ENCODE results near the gene ASTN2.

ASTN2 gene

DNA sequence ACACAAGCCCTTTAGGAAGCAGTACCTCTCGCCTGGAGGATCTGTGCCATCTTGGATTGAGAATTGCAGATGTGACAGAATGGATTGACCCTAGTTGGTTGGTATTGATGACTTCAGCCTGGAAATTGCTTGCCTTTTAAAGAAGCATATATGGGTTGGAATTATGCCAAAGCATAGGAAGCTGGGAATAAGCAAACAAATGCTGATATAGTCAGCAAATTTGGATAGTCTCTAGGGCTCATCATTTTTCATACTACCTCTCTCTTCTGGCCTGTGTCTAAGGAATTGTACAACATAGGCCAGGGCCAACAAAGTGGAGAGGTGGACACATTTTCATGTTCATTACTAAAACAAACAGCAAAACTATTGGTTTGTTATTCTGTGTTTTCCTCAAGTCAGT is 714.6 kb downstream of the ASTN2 start:
- no peak for DNase-seq (ENCODE audit: low spot score)
- Histone ChIP-seq H3K27ac (no peak overlapping the region), H3K4me3 (no peak overlapping the region)
- no peak for TF ChIP-seq CTCF (IDR thresholded peaks at IDR 0.05)

- H3K27ac ChIP-seq = no peak overlapping the region
- no peak for TF ChIP-seq CTCF (IDR thresholded peaks at IDR 0.05)
- no peak overlapping the region for H3K4me3 ChIP-seq
- no peak for DNase-seq (ENCODE audit: low spot score)
These were observed 717.0 kb downstream of the ASTN2 start for GRCh38 chr9:116697887-116698286.

DNA sequence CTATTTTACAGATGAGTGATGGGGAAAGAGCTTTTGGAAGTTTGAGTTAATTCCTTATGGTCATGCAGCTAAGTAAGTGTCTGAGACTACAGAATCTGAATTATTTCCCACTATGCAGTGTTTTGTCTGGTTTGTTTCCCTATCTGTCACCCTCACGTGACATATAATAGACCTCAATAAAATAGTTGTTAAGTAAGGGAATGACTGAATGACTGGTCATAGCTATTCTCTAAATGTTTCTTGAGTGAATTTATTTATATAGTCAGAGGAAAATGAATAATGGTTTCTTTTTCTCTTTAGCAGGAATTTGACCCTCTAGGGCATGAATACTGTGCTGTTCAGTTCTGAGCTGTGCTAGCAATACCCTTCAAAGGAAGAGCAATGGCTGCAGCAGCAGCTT is 717.5 kb downstream of the ASTN2 start:
- Histone ChIP-seq H3K4me3 (no peak overlapping the region), H3K27ac (no peak overlapping the region)
- no peak for TF ChIP-seq CTCF (IDR thresholded peaks at IDR 0.05)
- no peak for DNase-seq (ENCODE audit: low spot score)

DNA sequence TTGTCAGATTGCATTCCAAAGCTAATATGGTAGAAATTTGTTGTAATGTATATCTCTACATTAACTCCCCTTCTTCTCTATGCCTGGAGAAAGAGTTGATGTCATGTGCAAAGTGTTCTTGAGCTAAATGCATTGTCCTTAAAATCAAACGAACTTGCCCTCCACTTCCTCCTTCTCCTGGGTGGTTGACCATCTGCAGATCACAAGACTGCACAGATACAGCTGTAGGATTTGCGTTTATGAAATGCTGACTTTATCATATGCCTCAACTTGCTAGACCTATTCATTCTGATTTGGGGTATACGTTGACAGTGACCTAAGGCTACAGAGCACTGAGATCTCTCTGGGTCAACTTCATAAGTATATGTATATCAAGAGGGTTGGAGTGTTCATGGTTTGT is 719.4 kb downstream of the ASTN2 start:
- TF ChIP-seq CTCF (IDR thresholded peaks at IDR 0.05) = no peak
- no peak overlapping the region for H3K4me3 ChIP-seq
- no peak for DNase-seq (ENCODE audit: low spot score)
- no peak overlapping the region for H3K27ac ChIP-seq

- TF ChIP-seq CTCF (IDR thresholded peaks at IDR 0.05) = no peak
- DNase-seq (ENCODE audit: low spot score) = no peak
- H3K4me3 ChIP-seq = no peak overlapping the region
- H3K27ac ChIP-seq = no peak overlapping the region
These were observed 720.0 kb downstream of the ASTN2 start for GRCh38 chr9:116694785-116695291.

- no peak for TF ChIP-seq CTCF (IDR thresholded peaks at IDR 0.05)
- Histone ChIP-seq H3K27ac (no peak overlapping the region), H3K4me3 (no peak overlapping the region)
- DNase-seq (ENCODE audit: low spot score) = no peak
These were observed 721.6 kb downstream of the ASTN2 start for GRCh38 chr9:116693233-116693731.

DNA sequence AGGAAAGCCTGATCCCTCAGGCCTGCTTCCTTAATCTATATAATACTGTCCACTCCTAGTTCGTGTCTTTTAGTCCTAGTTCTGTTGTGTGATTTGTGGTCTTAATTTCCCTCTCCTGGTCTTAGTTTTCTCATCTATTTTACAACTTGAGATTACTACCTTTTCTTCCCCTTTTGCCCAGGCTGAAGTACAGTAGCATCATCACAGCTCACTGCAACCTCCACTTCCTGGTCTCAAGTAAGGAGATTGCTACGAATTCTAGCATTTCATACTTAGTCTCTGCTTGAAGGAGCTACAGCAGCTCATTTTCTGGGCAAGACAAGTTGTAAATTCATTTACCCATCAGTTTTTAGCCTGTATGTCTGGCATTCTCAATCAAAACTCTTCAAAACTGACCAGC is 722.2 kb downstream of the ASTN2 start:
- Histone ChIP-seq H3K4me3 (no peak overlapping the region), H3K27ac (no peak overlapping the region)
- TF ChIP-seq CTCF (IDR thresholded peaks at IDR 0.05) = no peak
- DNase-seq (ENCODE audit: low spot score) = no peak
